Vagina (tissue), 2 donors: ENCODE data around the gene ASPSCR1. TPM values are rescaled to one million over a fixed set of nuclear protein-coding genes. Genes with fewer than 3 reads are reported as not detected.
"Not testable (repeated sequence)": the region's sequence is repeated elsewhere in the genome, so short reads cannot be mapped to it uniquely, and the experiment has no call there.

ENCODE experiments used
- DNase-seq, 2 donors: peaks; one replicate each; pipeline ENCODE4 v3.0.0-alpha.2; 2017; ENCODE audit errors: extremely low spot score in 2 of 2
- H3K27ac ChIP-seq: fragments of 200-600 bp; sonication (generic); one replicate; pipeline ENCODE4 v1.5.1; 2019
- H3K27me3 ChIP-seq: fragments of 200-600 bp; sonication (generic); one replicate; pipeline ENCODE4 v1.5.1; 2019
- H3K36me3 ChIP-seq, 2 donors: fragments of 200-600 bp; sonication (generic); one replicate each; pipeline ENCODE4 v1.5.1; 2017 to 2019
- H3K4me1 ChIP-seq: fragments of 200-600 bp; sonication (generic); one replicate; pipeline ENCODE4 v1.5.1; 2019
- H3K4me3 ChIP-seq, 2 donors: fragments of 200-600 bp; sonication (generic); 1 replicate in 1 of 2; 2 replicates in 1 of 2; pipeline ENCODE4 v1.5.1; 2016 to 2019
- H3K9me3 ChIP-seq: fragments of 200-600 bp; sonication (generic); one replicate; pipeline ENCODE4 v1.5.1; 2019
- CTCF ChIP-seq, 3 experiments: fragments of 450-650 bp in 2 of 3; fragments of 200-600 bp in 1 of 3; sonication (generic) in 1 of 3; IDR thresholded peaks; one replicate each; pipeline ENCODE4 v1.5.1; 2017 to 2019; ENCODE audit warnings: antibody characterized with exemption in 3 of 3, mild to moderate bottlenecking in 2 of 3, moderate library complexity in 2 of 3
- POLR2A ChIP-seq, 2 donors: fragments of 450-650 bp; IDR thresholded peaks; one replicate each; pipeline ENCODE4 v1.6.1; 2017; ENCODE audit warnings: antibody characterized with exemption in 2 of 2, mild to moderate bottlenecking in 2 of 2, moderate library complexity in 2 of 2
- POLR2AphosphoS5 ChIP-seq, 2 donors: sonication (generic); formaldehyde crosslinking; IDR thresholded peaks; one replicate each; pipeline ENCODE4 v1.9.0; 2017; ENCODE audit warnings: antibody characterized with exemption in 2 of 2, mild to moderate bottlenecking in 2 of 2, low read depth in 1 of 2; ENCODE audit not compliant: insufficient read depth in 1 of 2
- intact Hi-C: fragments of 100-400 bp; cut with DNase I; formaldehyde crosslinking; loops from one replicate; pipeline ENCODE4 v1.15.1; 2023
- total RNA-seq: library from RNA; depleted of rRNA; stranded (reverse); fragments of >200 nt; gene quantifications from one replicate; pipeline ENCODE4 v1.2.3, GENCODE V29; 2016

Gene ASPSCR1
- total RNA-seq, 1 donor from 2014 or later: 31.2 TPM

- TF ChIP-seq CTCF (IDR thresholded peaks at IDR 0.05) (no peak), POLR2AphosphoS5 (IDR thresholded peaks at IDR 0.05; ENCODE audit: insufficient read depth in 1 of 2, low read depth in 1 of 2) (no peak), POLR2A (IDR thresholded peaks at IDR 0.05) (no peak)
- H3K4me3 ChIP-seq: peak overlapping the region; percentile 66 to 72
- no peaks in the 10 kb centered on the region for H3K27me3 ChIP-seq
- no peak for DNase-seq
- H3K27ac ChIP-seq: peak overlapping the region; percentile 84
- no peaks in the 10 kb centered on the region for H3K9me3 ChIP-seq
- H3K36me3 ChIP-seq: no peaks in the 10 kb centered on the region
- peaks cover 17% of the 10 kb centered on the region for H3K4me1 ChIP-seq
- intact Hi-C loops: loop anchor here (5.0 kb wide), 1 partner anchor 46 kb away; the partner anchor contains the start of genes CENPX and LRRC45
Measured at GRCh38 chr17:81976332-81977210, 858 bp upstream of the ASPSCR1 start.

- Histone ChIP-seq H3K4me1 (peaks cover 17% of the 10 kb centered on the region), H3K27ac (no peak overlapping the region), H3K9me3 (no peaks in the 10 kb centered on the region), H3K36me3 (no peaks in the 10 kb centered on the region), H3K27me3 (no peaks in the 10 kb centered on the region), H3K4me3 (peak overlapping the region; percentile 66 to 72)
- intact Hi-C loops: loop anchor here (5.0 kb wide), 1 partner anchor 44 kb away; the partner anchor contains the start of genes CENPX and LRRC45
- no peak for TF ChIP-seq POLR2A (IDR thresholded peaks at IDR 0.05)
- TF ChIP-seq CTCF (IDR thresholded peaks at IDR 0.05): no peak
- TF ChIP-seq POLR2AphosphoS5 (IDR thresholded peaks at IDR 0.05; ENCODE audit: insufficient read depth in 1 of 2, low read depth in 1 of 2): no peak
- DNase-seq: no peak
Measured at GRCh38 chr17:81978524-81979298, 1.3 kb downstream of the ASPSCR1 start.

GRCh38 chr17:81980122-81980521 lies 2.7 kb downstream of the ASPSCR1 start:
- no peak for DNase-seq
- intact Hi-C loops: no loop called here
- no peak overlapping the region for H3K27ac ChIP-seq
- no peak overlapping the region for H3K4me3 ChIP-seq
- peaks cover 17% of the 10 kb centered on the region for H3K4me1 ChIP-seq
- H3K27me3 ChIP-seq: no peaks in the 10 kb centered on the region
- H3K36me3 ChIP-seq: peaks cover 0 to 12% of the 10 kb centered on the region in 2 donors
- TF ChIP-seq POLR2AphosphoS5 (IDR thresholded peaks at IDR 0.05; ENCODE audit: insufficient read depth in 1 of 2, low read depth in 1 of 2): no peak
- TF ChIP-seq CTCF (IDR thresholded peaks at IDR 0.05): no peak
- no peak for TF ChIP-seq POLR2A (IDR thresholded peaks at IDR 0.05)
- H3K9me3 ChIP-seq: no peaks in the 10 kb centered on the region

- Histone ChIP-seq H3K27ac (no peak overlapping the region), H3K27me3 (no peaks in the 10 kb centered on the region), H3K36me3 (peaks cover 0 to 17% of the 10 kb centered on the region in 2 donors), H3K4me1 (peaks cover 17% of the 10 kb centered on the region), H3K9me3 (no peaks in the 10 kb centered on the region), H3K4me3 (no peak overlapping the region)
- DNase-seq: no peak
- TF ChIP-seq POLR2AphosphoS5 (IDR thresholded peaks at IDR 0.05; ENCODE audit: insufficient read depth in 1 of 2, low read depth in 1 of 2) (no peak), POLR2A (IDR thresholded peaks at IDR 0.05) (no peak), CTCF (IDR thresholded peaks at IDR 0.05) (no peak)
- intact Hi-C loops: no loop called here
Measured at GRCh38 chr17:81980707-81981343, 3.4 kb downstream of the ASPSCR1 start.

- intact Hi-C loops, DNase-seq, H3K27me3 ChIP-seq, H3K9me3 ChIP-seq, H3K4me3 ChIP-seq, H3K27ac ChIP-seq: not testable (repeated sequence)
- Histone ChIP-seq H3K36me3 (peaks cover 0 to 24% of the 10 kb centered on the region in 2 donors), H3K4me1 (peaks cover 16% of the 10 kb centered on the region)
Measured at GRCh38 chr17:81981511-81981910, 4.1 kb downstream of the ASPSCR1 start.
